Suppressor macrophage treated with lipopolysaccharide for 1 hour (primary cell): ENCODE data around the gene SERPINA4.

Experiments used
- DNase-seq, 3 donors: peaks; one replicate each; pipeline ENCODE4 v3.0.0-alpha.2; 2020 to 2022

Gene SERPINA4

GRCh38 chr14:94560751-94561655 is at the start of gene SERPINA4:
TSS of gene SERPINA4 (plus strand) at chr14:94561442. CDS start at chr14:94563483, 2,041 bp downstream.
- no peak for DNase-seq

- DNase-seq = no peak
These were observed 46.9 kb upstream of the SERPINA4 start for GRCh38 chr14:94514351-94514750.

GRCh38 chr14:94515426-94515825 is 45.8 kb upstream of the SERPINA4 start:
- DNase-seq = no peak

- DNase-seq = no peak
These were observed 45.4 kb upstream of the SERPINA4 start for GRCh38 chr14:94515856-94516255.

- no peak for DNase-seq
These were observed 44.0 kb upstream of the SERPINA4 start for GRCh38 chr14:94517248-94517640.

GRCh38 chr14:94517641-94518257 is 43.5 kb upstream of the SERPINA4 start:
- no peak for DNase-seq

- no peak for DNase-seq
These were observed 39.7 kb upstream of the SERPINA4 start for GRCh38 chr14:94521375-94522114.

- no peak for DNase-seq
These were observed 39.0 kb upstream of the SERPINA4 start for GRCh38 chr14:94522115-94522724.

- no peak for DNase-seq
These were observed 38.0 kb upstream of the SERPINA4 start for GRCh38 chr14:94523265-94523664.

GRCh38 chr14:94524093-94524492 is 37.1 kb upstream of the SERPINA4 start:
- no peak for DNase-seq

- no peak for DNase-seq
These were observed 30.1 kb upstream of the SERPINA4 start for GRCh38 chr14:94531187-94531586.

- no peak for DNase-seq
These were observed 28.8 kb upstream of the SERPINA4 start for GRCh38 chr14:94532447-94532846.

- DNase-seq = no peak
These were observed 25.7 kb upstream of the SERPINA4 start for GRCh38 chr14:94535506-94535905.

GRCh38 chr14:94536836-94537235 is 24.4 kb upstream of the SERPINA4 start:
- DNase-seq = peak in 2 of 3 donors; percentile 7 to 12

GRCh38 chr14:94538070-94538740 is 23.0 kb upstream of the SERPINA4 start:
- DNase-seq = no peak

- no peak for DNase-seq
These were observed 22.1 kb upstream of the SERPINA4 start for GRCh38 chr14:94539181-94539580.

- no peak for DNase-seq
These were observed 21.0 kb upstream of the SERPINA4 start for GRCh38 chr14:94540031-94540794.

GRCh38 chr14:94541234-94541975 is 19.8 kb upstream of the SERPINA4 start:
- no peak for DNase-seq

- no peak for DNase-seq
These were observed 19.0 kb upstream of the SERPINA4 start for GRCh38 chr14:94542111-94542810.

- DNase-seq = no peak
These were observed 18.3 kb upstream of the SERPINA4 start for GRCh38 chr14:94542811-94543440.
